Lung (tissue), 12 donors: ENCODE measurements around the gene CENPA. TPM values are rescaled to one million over a fixed set of nuclear protein-coding genes. Genes with fewer than 3 reads are reported as not detected.

Experiments
- ATAC-seq: fragments of 200-7000 bp; cut with Tn5 transposase; one replicate; pipeline ENCODE4 v1.9.1; 2020; ENCODE audit warnings: moderate number of reproducible peaks; ENCODE audit not compliant: insufficient read depth, low FRiP score
- DNase-seq, 3 donors: peaks; one replicate each; pipeline ENCODE4 v3.0.0-alpha.2; 2013 to 2017
- H3K27ac ChIP-seq, 2 donors: one replicate each; pipeline ENCODE4 v1.5.1; 2013; ENCODE audit warnings: mild to moderate bottlenecking in 2 of 2, moderate library complexity in 2 of 2, control low read depth in 1 of 2, inconsistent platforms in 1 of 2, low read depth in 1 of 2, low read length in 1 of 2
- H3K27me3 ChIP-seq, 3 donors: one replicate each; pipeline ENCODE4 v1.5.1; 2013; ENCODE audit warnings: low read length in 2 of 3; ENCODE audit not compliant: control insufficient read depth in 3 of 3, insufficient read depth in 3 of 3
- H3K36me3 ChIP-seq, 4 donors: one replicate each; pipeline ENCODE4 v1.5.1; 2013; ENCODE audit warnings: low read length in 4 of 4, mild to moderate bottlenecking in 1 of 4, moderate library complexity in 1 of 4; ENCODE audit not compliant: control insufficient read depth in 4 of 4, insufficient read depth in 4 of 4
- H3K4me1 ChIP-seq, 5 donors: one replicate each; pipeline ENCODE4 v1.5.1; 2013; ENCODE audit warnings: low read length in 5 of 5, mild to moderate bottlenecking in 2 of 5, moderate library complexity in 1 of 5; ENCODE audit not compliant: control insufficient read depth in 5 of 5, insufficient read depth in 5 of 5
- H3K4me3 ChIP-seq: one replicate; pipeline ENCODE4 v1.5.1; 2013; ENCODE audit warnings: mild to moderate bottlenecking, control low read depth, moderate library complexity
- H3K9ac ChIP-seq, 2 donors: one replicate each; pipeline ENCODE4 v1.5.1; 2013; ENCODE audit warnings: low read length in 2 of 2, control low read depth in 1 of 2; ENCODE audit not compliant: insufficient read depth in 1 of 2
- H3K9me3 ChIP-seq, 4 donors: one replicate each; pipeline ENCODE4 v1.5.1; 2013; ENCODE audit warnings: low read length in 3 of 4, mild to moderate bottlenecking in 1 of 4, moderate library complexity in 1 of 4; ENCODE audit not compliant: control insufficient read depth in 4 of 4, insufficient read depth in 3 of 4
- WGBS, 2 donors: extraction: QIAGEN DNeasy Blood & Tissue Kit; methylation state at CpG; one replicate each; pipeline ENCODE4 v1.1.7; 2013; 5-methylcytosine and 5-hydroxymethylcytosine counted together
- polyA plus RNA-seq, 2 donors: library from polyadenylated mRNA; stranded (reverse); fragments of 200-250 nt; gene quantifications; one replicate each; pipeline ENCODE4 v1.2.1, GENCODE V29; 2013
- total RNA-seq, 2 donors: library from RNA; depleted of rRNA in 1 of 2; stranded (reverse); fragments of >200 nt in 1 of 2; gene quantifications; one replicate each; pipeline ENCODE4 v1.2.1, GENCODE V29; 2014 to 2021
- TF ChIP-seq, protein P1 (sequence below): IDR thresholded peaks from 2 replicates; pipeline ENCODE4 v1.5.1; 2012; ENCODE audit warnings: mild to moderate bottlenecking; ENCODE audit errors: control extremely low read depth, extremely low read depth
- donor health status: control.
- donor health status: control.
- donor health status: Bipolar disorder and iron deficiency.
- donor health status: healthy.
- donor health status: DM: yes; HTN: yes; CAD: no.

Gene CENPA
- total and polyA plus RNA-seq, 4 donors, result 0.71 to 1.5 (median 0.95) TPM

GRCh38 chr2:26778098-26778497, 7.8 kb upstream of the CENPA start:
- TF ChIP-seq, protein P1, sequence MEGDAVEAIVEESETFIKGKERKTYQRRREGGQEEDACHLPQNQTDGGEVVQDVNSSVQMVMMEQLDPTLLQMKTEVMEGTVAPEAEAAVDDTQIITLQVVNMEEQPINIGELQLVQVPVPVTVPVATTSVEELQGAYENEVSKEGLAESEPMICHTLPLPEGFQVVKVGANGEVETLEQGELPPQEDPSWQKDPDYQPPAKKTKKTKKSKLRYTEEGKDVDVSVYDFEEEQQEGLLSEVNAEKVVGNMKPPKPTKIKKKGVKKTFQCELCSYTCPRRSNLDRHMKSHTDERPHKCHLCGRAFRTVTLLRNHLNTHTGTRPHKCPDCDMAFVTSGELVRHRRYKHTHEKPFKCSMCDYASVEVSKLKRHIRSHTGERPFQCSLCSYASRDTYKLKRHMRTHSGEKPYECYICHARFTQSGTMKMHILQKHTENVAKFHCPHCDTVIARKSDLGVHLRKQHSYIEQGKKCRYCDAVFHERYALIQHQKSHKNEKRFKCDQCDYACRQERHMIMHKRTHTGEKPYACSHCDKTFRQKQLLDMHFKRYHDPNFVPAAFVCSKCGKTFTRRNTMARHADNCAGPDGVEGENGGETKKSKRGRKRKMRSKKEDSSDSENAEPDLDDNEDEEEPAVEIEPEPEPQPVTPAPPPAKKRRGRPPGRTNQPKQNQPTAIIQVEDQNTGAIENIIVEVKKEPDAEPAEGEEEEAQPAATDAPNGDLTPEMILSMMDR, result no peak
- Histone ChIP-seq H3K27me3 (no peaks in the 10 kb centered on the region), H3K9me3 (peaks cover 0 to 2% (median 0%) of the 10 kb centered on the region in 4 donors), H3K4me3 (no peak overlapping the region), H3K36me3 (peaks cover 6 to 52% (median 21%) of the 10 kb centered on the region in 4 donors), H3K4me1 (no peaks in the 10 kb centered on the region), H3K9ac (no peak overlapping the region), H3K27ac (no peak overlapping the region)
- no peak for ATAC-seq
- 96 to 97% methylated on average over 18 of the region's 18 CpGs for WGBS, 2 donors
- DNase-seq, result no peak

- Histone ChIP-seq H3K27ac (no peak overlapping the region), H3K4me1 (no peaks in the 10 kb centered on the region), H3K4me3 (no peak overlapping the region), H3K36me3 (peaks cover 6 to 52% (median 21%) of the 10 kb centered on the region in 4 donors), H3K27me3 (no peaks in the 10 kb centered on the region), H3K9me3 (peaks cover 0 to 2% (median 0%) of the 10 kb centered on the region in 4 donors), H3K9ac (no peak overlapping the region)
- TF ChIP-seq, protein P1, result no peak
- DNase-seq, result no peak
- ATAC-seq, result no peak
- WGBS, 2 donors, result 92 to 99% methylated on average over 3 of the region's 3 CpGs
These were observed 7.3 kb upstream of the CENPA start for GRCh38 chr2:26778507-26778906.

GRCh38 chr2:26780203-26780760, 5.6 kb upstream of the CENPA start:
- no peak overlapping the region for H3K27ac ChIP-seq
- ATAC-seq (no peak), DNase-seq (no peak)
- peaks cover 6 to 41% (median 19%) of the 10 kb centered on the region in 4 donors for H3K36me3 ChIP-seq
- H3K9ac ChIP-seq, result no peak overlapping the region
- H3K27me3 ChIP-seq, result no peaks in the 10 kb centered on the region
- TF ChIP-seq, protein P1, result no peak
- peaks cover 0 to 2% (median 0%) of the 10 kb centered on the region in 4 donors for H3K9me3 ChIP-seq
- no peak overlapping the region for H3K4me3 ChIP-seq
- 43 to 84% methylated on average over 4 of the region's 4 CpGs for WGBS, 2 donors
- peaks cover 0 to 5% (median 0%) of the 10 kb centered on the region in 5 donors for H3K4me1 ChIP-seq
